Measurements from ENCODE around the gene PIP5KL1.

Gene PIP5KL1

GRCh38 chr9:127903557-127904475, 26.8 kb downstream of the PIP5KL1 start:
- TF ChIP-seq, protein P1, sequence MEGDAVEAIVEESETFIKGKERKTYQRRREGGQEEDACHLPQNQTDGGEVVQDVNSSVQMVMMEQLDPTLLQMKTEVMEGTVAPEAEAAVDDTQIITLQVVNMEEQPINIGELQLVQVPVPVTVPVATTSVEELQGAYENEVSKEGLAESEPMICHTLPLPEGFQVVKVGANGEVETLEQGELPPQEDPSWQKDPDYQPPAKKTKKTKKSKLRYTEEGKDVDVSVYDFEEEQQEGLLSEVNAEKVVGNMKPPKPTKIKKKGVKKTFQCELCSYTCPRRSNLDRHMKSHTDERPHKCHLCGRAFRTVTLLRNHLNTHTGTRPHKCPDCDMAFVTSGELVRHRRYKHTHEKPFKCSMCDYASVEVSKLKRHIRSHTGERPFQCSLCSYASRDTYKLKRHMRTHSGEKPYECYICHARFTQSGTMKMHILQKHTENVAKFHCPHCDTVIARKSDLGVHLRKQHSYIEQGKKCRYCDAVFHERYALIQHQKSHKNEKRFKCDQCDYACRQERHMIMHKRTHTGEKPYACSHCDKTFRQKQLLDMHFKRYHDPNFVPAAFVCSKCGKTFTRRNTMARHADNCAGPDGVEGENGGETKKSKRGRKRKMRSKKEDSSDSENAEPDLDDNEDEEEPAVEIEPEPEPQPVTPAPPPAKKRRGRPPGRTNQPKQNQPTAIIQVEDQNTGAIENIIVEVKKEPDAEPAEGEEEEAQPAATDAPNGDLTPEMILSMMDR (IDR thresholded peaks at IDR 0.05; ENCODE audit: low read depth, low read length), result no peak
- peak in 1 of 2 donors; percentile 48 for DNase-seq (ENCODE audit: low read depth in 2 of 2)
- H3K4me3 ChIP-seq (replicated peaks in 1 of 2; ENCODE audit: low read depth in 2 of 2, low read length in 2 of 2), result no peak overlapping the region

DNA sequence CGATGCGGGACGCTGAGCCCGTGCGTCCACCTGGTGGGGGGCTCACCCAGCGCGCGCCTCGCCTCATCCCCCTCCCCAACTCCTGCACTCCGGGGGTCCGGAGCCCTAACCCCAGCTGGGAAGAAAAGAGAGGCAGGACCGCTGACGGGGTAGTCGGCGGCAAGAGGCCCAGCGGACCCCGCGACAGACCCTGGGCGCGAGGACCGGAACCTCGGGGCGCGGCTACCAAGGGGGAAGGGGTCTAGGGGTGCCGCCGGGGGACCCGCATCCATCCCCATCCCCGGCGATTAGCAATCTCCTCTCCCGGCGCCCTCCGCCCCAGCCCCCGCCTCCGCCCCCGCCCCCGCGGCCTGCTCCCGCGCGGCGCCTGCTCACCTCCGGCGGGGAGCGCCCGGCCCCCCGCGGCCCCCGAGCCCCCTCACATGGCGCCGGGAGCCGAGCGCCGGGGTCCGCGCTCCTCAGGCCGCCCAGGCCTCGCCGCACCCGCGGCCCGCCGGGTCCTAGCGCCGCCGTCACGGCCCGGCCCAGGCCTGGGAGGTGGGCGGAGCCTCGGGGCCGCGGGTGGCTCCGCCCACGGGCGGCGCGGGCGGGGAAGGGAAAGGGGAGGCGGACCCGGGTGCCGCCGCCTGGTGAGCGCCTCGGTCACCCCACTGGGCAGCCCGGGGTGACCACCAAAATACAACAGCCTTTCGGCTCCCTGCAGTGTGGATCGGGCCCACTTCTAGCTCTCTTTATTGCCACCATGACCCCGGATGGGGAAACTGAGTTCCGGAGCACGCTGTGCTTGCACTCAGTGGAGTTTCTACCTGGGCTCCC, 31.2 kb downstream of the PIP5KL1 start, which contains the start of gene ST6GALNAC6:
TSS of gene ST6GALNAC6 (minus strand) at position 476 of the 816 bp plus-strand sequence. CDS start 1,622 bp downstream, outside the sequence.
- DNase-seq (ENCODE audit: low read depth in 2 of 2), result peak; percentile 63 to 88
- TF ChIP-seq, protein P1 (IDR thresholded peaks at IDR 0.05; ENCODE audit: low read depth, low read length), result no peak

DNA sequence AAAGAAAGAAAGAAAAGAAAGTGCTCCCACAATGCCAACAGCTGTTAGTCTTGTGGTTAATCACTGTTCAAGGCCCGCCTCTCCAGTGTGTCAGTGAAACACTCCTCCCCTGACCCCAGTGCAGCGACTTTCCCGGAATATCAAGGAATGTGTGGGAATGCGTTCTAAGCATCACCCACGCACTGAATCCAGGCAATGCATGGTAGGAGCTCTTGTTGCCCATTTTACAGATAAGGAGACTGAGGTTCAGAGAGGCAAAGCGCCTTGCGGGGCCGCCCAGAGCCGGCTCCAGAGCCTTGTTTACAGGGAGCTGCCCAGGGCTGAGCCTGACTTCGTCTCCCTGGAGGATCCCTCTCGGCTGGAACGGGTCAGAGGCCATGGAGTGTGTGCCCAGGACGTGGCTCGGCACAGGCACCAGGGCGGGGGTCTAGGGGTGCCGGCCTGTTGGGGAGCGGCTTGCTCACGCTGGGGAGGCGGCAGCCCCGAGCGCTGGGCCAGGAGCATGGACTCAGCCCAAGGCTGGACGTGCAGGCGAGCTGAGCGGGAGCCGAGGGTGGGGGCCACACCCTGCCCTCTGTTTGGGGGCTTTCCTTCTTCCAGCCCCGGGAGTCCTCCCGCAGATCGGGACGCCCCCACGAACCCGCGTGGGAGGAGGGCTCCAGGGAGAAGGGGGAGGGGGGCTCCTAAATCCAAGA, 32.0 kb downstream of the PIP5KL1 start:
- TF ChIP-seq, protein P1 (IDR thresholded peaks at IDR 0.05; ENCODE audit: low read depth, low read length), result no peak
- H3K4me3 ChIP-seq (replicated peaks in 1 of 2; ENCODE audit: low read depth in 2 of 2, low read length in 2 of 2), result peak overlapping the region; percentile 92 to 94
- peak; percentile 77 to 97 for DNase-seq (ENCODE audit: low read depth in 2 of 2)

More for the DNA sequence above, 31.2 kb downstream of the PIP5KL1 start, which contains the start of gene ST6GALNAC6:
- peak within 1 kb of the TSS; percentile 92 to 94 for H3K4me3 ChIP-seq (replicated peaks in 1 of 2; ENCODE audit: low read depth in 2 of 2, low read length in 2 of 2)

DNA sequence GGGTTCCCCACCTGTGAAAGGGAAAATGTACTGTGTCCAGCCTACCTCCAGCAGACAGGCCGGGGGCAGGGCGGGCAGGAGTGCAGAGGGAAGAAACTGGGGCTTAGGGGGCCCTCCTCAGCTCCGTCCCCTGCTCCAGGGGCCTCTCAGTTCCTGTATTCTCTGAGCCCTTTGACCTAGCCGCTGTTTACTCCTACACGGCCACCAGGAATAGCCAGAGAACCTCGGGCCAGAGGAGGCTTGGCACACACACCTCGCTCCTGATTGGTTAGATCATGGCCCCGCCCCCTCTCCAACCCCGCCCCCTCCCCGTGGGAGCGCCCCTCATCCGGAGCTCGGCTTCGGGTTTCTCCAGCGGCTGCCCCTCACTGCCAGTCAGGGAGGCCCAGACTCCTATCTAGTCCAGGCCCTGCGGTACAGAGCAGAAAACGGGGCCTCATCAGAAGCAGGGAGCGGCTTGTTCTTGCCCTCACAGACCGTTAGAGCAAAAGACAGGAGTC, 33.3 kb downstream of the PIP5KL1 start:
- DNase-seq (ENCODE audit: low read depth in 2 of 2), result peak; percentile 70 to 95
- TF ChIP-seq, protein P1 (IDR thresholded peaks at IDR 0.05; ENCODE audit: low read depth, low read length), result no peak
- peak overlapping the region; percentile 27 to 32 for H3K4me3 ChIP-seq (replicated peaks in 1 of 2; ENCODE audit: low read depth in 2 of 2, low read length in 2 of 2)

GRCh38 chr9:127896395-127897192, 34.0 kb downstream of the PIP5KL1 start:
- peak overlapping the region in 1 of 2 donors; percentile 32 for H3K4me3 ChIP-seq (replicated peaks in 1 of 2; ENCODE audit: low read depth in 2 of 2, low read length in 2 of 2)
- TF ChIP-seq, protein P1 (IDR thresholded peaks at IDR 0.05; ENCODE audit: low read depth, low read length), result no peak
- DNase-seq (ENCODE audit: low read depth in 2 of 2), result no peak
